ENCODE results near the gene ZNF718.
A peak's percentile ranks its signal among the peaks of the same experiment; 100 is the strongest.
"Not testable (repeated sequence)": the region's sequence is repeated elsewhere in the genome, so short reads cannot be mapped to it uniquely, and the experiment has no call there.

Gene ZNF718

GRCh38 chr4:124275-125081, at the start of gene ZNF718:
TSS of gene ZNF718 (plus strand) at chr4:124501. CDS start at chr4:124671, 170 bp downstream.
- peak; percentile 92 to 95 for DNase-seq

GRCh38 chr4:85951-86350, 38.4 kb upstream of the ZNF718 start:
- DNase-seq = no peak

GRCh38 chr4:86559-87324, 37.6 kb upstream of the ZNF718 start:
- not testable (repeated sequence) for DNase-seq

- no peak for DNase-seq
These were observed 25.9 kb upstream of the ZNF718 start for GRCh38 chr4:98386-98785.

- DNase-seq = no peak
These were observed 24.4 kb upstream of the ZNF718 start for GRCh38 chr4:99863-100262.

GRCh38 chr4:107083-107443, 17.2 kb upstream of the ZNF718 start:
- no peak for DNase-seq

GRCh38 chr4:107444-108429, 16.6 kb upstream of the ZNF718 start:
- no peak for DNase-seq

GRCh38 chr4:112771-113170, 11.5 kb upstream of the ZNF718 start:
- no peak for DNase-seq

GRCh38 chr4:113732-114131, 10.6 kb upstream of the ZNF718 start:
- DNase-seq = no peak

- no peak for DNase-seq
These were observed 10.2 kb upstream of the ZNF718 start for GRCh38 chr4:114149-114548.

- DNase-seq = no peak
These were observed 7.8 kb upstream of the ZNF718 start for GRCh38 chr4:116499-116898.

- no peak for DNase-seq
These were observed 3.7 kb upstream of the ZNF718 start for GRCh38 chr4:120616-121015.

GRCh38 chr4:121408-122084, 2.8 kb upstream of the ZNF718 start:
- peak; percentile 40 to 54 for DNase-seq

- not testable (repeated sequence) for DNase-seq
These were observed 403 bp upstream of the ZNF718 start for GRCh38 chr4:123922-124274.

- peak; percentile 15 to 18 for DNase-seq
These were observed 930 bp downstream of the ZNF718 start for GRCh38 chr4:125091-125771.

- no peak for DNase-seq
These were observed 1.5 kb downstream of the ZNF718 start for GRCh38 chr4:125833-126232.

- DNase-seq = no peak
These were observed 8.2 kb downstream of the ZNF718 start for GRCh38 chr4:132483-132882.

- no peak for DNase-seq
These were observed 14.6 kb downstream of the ZNF718 start for GRCh38 chr4:138935-139334.

- DNase-seq = no peak
These were observed 15.4 kb downstream of the ZNF718 start for GRCh38 chr4:139691-140090.

- no peak for DNase-seq
These were observed 22.3 kb downstream of the ZNF718 start for GRCh38 chr4:146621-147020.

- no peak for DNase-seq
These were observed 22.9 kb downstream of the ZNF718 start for GRCh38 chr4:147233-147632.
